ENCODE results near the gene PDZD7.

The PDZD7 gene

GRCh38 chr10:101031128-101031795 lies at the start of gene PDZD7, which contains the start of gene SFXN3:
Gene PDZD7, minus strand, starts transcription at chr10:101031129. Its CDS starts 910 bp downstream, at chr10:101030219.
Gene SFXN3, plus strand, starts transcription at chr10:101031234. Its CDS starts 3,461 bp downstream, at chr10:101034695.
- DNase-seq (ENCODE audit: insufficient read length, low spot score) = peak; percentile 97
- FAIRE-seq = peak; percentile 60

DNA sequence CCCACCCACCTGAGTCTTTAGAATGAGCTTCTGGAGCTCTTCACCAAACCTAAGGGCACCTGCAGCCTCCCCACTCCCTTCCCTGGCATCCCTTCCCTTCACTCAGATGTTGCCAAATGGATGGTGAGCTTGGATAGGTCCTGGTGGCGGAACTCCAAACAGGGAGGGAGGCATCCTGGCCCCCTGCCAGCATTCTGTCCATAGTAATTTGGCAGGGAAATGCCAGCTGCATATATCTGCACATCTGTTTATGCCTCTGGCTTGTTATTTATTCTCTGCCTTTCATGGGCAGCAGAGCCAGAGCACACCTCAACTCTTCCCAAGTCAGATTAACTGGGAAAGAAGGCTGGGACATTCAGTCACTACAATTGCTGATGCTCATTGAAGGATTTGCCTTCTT lies 48.9 kb upstream of the PDZD7 start:
- FAIRE-seq = no peak

DNA sequence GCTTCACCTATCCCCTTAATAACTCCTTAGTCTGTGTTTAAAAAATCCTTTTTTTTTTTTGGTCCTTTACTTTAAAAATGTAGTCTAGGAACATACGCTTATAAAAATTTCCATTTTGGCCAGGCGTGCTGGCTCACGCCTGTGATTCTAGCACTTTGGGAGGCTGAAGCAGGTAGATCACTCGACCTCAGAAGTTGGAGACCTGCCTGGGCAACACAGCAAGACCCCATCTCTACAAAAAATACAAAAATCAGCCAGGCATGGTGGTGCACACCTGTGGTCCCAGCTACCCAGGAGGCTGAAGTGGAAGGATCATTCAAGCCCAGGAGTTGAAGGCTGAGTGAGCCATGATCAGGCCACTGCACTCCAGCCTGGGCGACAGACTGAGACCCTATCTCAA lies 45.7 kb upstream of the PDZD7 start:
- FAIRE-seq (no peak), DNase-seq (ENCODE audit: insufficient read length, low spot score) (no peak)

More for the DNA sequence above, 48.9 kb upstream of the PDZD7 start:
- DNase-seq (ENCODE audit: insufficient read length, low spot score) = no peak

DNA sequence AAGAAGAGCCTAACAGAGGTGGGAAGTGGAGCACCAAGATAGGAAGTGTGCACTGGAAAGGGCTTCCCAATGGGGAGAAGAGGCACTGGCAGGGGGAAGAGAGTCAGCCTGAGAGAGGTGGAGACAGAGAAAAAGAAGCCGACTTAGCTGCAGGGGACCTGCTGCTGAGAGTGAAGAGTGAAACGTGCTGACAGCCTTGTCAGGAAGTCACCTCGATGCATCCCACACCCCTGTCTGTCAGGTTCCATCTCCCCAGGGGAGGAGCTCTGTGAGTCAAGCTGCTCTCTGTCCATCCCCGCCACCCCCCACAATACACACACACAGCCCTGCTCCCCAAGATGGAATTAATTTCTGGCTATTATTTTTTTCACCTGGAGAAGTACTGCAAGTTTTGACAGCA lies 44.8 kb upstream of the PDZD7 start:
- FAIRE-seq (no peak), DNase-seq (ENCODE audit: insufficient read length, low spot score) (no peak)

DNA sequence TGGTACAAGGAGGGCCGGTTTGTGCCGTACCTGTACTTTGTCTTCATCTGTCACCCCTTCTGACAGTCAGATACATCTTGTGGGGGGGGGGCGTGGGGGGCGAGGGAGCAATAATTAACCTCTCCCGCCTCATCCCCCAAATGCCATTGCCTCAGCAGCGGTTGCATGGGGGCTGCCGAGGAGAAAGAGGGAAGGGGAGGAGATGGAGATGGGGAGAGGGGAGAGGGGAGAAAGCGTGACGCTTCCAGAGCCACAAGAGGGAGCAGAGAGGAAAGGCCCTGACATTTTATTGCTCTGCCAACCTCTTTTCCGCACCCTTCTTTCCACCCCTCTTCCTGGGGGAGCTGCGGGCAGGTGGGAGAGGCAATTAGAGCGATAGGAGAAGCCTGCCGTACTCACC lies 42.7 kb upstream of the PDZD7 start:
- DNase-seq (ENCODE audit: insufficient read length, low spot score) (no peak), FAIRE-seq (no peak)

- no peak for FAIRE-seq
- no peak for DNase-seq (ENCODE audit: insufficient read length, low spot score)
Observed at GRCh38 chr10:101072923-101073322, 42.0 kb upstream of the PDZD7 start.

DNA sequence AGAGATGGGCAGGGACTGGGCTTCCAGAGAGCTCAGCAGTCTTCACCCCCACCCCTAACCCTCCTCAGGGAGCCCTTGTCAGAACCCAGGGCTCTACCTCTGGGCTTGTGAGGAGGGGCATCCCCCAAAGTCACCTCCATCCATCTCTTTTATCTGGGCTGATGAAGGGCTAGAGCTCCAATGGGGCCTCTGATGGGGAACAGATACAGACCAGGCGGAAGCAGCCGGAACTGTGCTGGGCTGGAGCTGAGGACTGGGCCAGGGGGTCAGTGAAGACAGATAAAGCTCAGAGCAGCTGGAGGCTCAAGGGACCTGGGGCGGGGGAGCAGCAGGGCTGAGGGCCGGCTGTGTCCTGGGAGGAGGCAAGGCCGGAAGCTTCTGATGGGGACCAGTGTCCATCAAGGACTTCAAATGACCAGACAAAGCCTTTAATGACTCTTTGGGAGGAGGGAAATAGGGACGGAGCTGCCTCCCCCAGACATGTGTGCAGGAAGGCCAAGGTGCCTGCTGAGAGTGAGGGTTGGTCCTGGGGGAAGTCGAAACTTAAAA lies 41.0 kb upstream of the PDZD7 start:
- FAIRE-seq = no peak
- DNase-seq (ENCODE audit: insufficient read length, low spot score) = no peak

GRCh38 chr10:101071267-101071884 lies 40.4 kb upstream of the PDZD7 start:
- no peak for FAIRE-seq
- DNase-seq (ENCODE audit: insufficient read length, low spot score) = no peak

DNA sequence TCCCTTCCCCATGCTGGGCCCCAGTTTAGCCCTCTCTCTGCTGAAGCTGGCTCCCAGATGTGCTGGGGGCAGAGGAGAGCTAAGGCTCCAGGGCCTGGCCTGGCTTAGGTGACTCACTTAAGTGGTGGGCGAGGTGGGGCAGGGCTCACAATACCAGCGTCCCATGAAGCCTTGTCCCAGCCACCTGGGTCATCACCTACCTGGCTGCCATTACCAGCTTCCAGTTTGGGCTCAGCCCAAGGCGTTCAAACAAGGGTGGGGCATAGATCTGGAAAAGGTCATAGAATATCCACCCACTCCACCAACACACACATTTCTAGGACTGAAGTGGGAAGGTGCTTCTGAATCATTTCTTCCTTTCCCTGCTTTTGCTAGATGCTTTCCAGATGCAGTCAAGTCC lies 39.2 kb upstream of the PDZD7 start:
- no peak for DNase-seq (ENCODE audit: insufficient read length, low spot score)

GRCh38 chr10:101069441-101069840 lies 38.5 kb upstream of the PDZD7 start:
- no peak for DNase-seq (ENCODE audit: insufficient read length, low spot score)
- FAIRE-seq = no peak

More for the DNA sequence above, 39.2 kb upstream of the PDZD7 start:
- no peak for FAIRE-seq

DNA sequence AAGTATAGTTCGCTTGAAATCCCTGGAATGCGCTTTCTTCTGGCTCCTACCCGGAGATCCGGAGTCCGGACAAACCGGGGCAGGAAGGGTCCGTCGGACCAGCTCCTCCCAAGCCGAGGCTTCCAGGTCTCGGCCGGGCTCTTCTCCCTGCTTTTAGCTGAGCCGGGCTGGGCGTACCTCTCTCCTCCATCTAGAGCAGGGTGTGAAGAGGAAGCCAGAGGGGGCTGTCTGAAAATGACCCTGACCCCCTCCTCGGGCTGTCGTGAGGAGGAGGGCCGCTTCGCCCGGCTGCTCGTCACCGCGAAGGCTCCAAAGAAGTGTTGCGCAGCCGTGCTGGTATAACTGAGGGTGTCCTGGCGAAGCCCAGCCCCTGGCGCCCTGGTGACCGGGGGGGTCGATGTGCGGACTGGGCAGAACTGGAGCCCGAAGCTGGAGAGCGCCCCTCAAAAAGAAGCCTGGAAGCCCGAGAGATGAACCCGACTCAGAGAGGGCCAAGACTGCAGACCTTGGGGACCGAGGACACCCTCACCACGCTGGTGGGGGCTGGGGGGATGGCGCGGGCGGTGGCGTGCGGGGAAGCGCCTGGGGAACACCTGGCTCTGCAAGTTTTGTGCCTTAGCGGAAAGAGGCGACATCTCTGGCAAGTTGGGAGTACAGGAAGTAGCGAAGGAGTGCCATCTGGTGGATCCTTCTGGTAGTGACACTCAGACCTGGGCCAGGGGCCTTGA lies 36.6 kb upstream of the PDZD7 start:
- DNase-seq (ENCODE audit: insufficient read length, low spot score) (peak; percentile 87), FAIRE-seq (peak; percentile 91)

DNA sequence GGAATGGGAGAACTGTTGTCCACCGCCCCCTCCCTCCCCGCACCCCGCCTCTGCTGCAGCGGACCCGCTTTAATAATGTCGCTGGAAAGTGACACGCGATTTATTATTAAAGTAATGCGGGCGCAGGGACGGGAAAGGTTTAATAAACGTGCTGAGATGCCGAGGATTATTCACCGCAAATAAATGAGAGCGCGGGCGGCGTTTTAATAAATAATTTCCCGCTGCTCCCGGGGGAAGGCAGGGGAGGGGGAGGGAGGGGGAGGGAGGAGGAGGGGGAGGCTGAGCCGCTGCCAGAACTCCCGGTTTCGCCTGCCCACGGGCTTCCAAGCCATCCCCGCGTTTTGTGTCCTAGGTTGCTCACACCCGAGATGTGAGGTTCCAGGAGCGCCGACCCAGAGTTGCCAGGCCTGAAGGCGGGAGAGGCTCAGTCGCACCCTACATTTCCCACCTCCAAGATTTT lies 36.0 kb upstream of the PDZD7 start:
- FAIRE-seq = no peak
- DNase-seq (ENCODE audit: insufficient read length, low spot score) = no peak

DNA sequence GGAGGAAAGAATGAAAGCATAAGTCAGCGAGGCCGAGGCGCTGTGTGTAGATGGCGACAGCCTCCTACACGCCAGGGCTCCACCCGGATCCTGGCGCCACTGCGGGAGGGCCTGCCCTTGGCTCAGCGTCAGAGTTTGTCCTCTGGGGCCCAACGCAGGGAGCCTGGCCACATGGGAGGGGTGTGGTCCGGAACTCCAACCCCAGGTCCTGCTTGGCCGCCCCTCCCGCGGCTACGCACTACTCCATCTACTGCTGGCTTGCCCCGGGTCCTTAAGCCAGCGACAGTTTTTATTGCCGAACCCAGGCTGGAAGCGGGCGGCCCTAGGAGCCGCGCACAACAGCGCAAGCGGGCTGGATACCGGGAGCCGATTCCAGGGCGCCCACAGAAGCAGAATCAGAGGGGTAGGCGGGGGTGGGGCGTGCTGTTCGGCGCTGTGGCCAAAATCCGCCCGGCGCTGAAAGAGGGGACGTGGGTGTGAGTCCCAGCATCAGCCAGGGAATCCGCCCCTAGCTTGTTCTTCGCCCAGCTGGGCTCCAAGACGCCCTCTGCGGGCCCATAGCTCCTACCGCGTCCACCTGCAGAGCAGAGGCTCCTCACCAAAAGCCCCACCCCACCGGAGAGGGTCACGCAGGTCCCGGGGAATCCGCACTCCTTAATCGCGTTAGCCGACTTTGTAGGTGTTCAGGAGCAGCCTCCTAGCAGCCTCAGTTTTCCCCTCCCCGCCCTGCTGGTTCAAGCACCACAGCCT lies 35.4 kb upstream of the PDZD7 start:
- FAIRE-seq = peak; percentile 79

DNA sequence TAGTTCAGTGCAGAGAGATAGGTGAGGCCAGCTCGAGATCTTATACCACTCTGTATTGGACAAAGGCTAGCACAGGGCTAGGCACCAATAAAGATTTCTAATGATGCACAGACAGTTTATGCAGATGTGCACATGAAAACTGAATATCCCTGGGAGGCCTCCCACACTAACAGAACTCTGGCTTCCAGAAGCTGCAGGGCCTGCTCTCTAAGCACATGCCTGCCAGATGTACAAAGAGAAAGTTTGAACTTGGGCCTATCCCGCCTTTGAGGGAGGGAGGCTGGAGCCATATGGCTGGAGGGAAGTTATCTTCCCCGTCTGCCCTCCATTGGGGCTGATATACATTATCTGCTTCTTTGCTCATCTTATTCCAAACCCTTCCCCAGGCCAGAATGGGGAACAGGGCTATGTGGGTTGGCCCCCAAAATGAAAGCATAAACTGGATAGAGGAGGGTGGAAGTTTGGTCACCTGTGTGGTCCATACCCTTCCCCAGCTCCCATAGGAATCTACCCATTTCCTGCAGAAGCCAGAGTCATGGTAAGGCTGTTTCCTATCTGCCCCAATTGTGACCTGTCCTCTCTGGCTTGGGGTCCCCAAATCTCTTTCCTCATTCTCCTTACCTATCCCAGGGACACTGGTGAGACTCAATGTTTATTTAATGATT lies 34.7 kb upstream of the PDZD7 start:
- no peak for DNase-seq (ENCODE audit: insufficient read length, low spot score)
- no peak for FAIRE-seq

More for the DNA sequence above, 35.4 kb upstream of the PDZD7 start:
- peak; percentile 59 for DNase-seq (ENCODE audit: insufficient read length, low spot score)

- no peak for DNase-seq (ENCODE audit: insufficient read length, low spot score)
- FAIRE-seq = no peak
Observed at GRCh38 chr10:101064415-101065030, 33.6 kb upstream of the PDZD7 start.

DNA sequence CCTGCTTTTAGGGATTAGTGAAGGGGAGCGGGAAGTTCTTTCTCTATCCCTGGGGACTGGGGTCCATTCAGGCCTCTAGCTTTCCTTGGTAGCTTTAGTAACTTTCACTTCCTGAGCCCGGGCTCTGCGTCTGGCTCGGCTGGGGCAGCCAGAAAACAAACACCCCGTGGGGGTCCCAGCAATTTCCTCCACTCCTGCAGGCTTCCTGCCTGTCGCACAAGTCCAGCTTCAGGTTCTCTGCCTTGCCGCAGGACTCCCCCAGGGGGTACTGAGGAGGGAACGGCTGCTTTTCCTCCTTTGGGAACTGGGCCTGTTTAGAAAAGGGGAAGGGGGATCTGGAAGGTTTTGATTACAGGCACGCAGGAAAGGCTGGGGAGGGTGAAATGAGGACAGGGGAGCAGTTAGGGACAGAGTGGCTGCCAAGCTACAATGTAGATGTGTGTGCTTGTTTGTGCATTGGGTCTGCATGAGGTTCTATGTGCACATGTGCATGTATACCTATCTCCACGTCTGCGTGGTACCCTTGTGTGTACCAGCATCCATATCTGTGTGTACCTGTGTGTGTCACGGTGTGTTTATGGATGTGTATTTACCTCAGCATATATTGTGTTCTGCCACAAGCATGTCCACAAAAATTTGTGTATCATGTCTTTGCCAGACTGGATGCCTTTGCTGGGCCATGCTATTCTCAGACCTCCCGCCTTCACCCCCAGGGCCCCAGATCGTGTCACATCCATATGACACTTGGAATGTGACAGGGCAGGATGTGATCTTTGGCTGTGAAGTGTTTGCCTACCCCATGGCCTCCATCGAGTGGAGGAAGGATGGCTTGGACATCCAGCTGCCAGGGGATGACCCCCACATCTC lies 32.9 kb upstream of the PDZD7 start:
- FAIRE-seq (no peak), DNase-seq (ENCODE audit: insufficient read length, low spot score) (no peak)

- DNase-seq (ENCODE audit: insufficient read length, low spot score) = no peak
- FAIRE-seq = no peak
Observed at GRCh38 chr10:101063050-101063525, 32.2 kb upstream of the PDZD7 start.

GRCh38 chr10:101062232-101063049 lies 31.5 kb upstream of the PDZD7 start:
- DNase-seq (ENCODE audit: insufficient read length, low spot score) (no peak), FAIRE-seq (no peak)
